Thyroid gland (tissue), 4 donors: ENCODE measurements around the gene KRTAP16-1.

Source experiments
- POLR2A ChIP-seq, 2 donors: fragments of 450-650 bp; IDR thresholded peaks; one replicate each; pipeline ENCODE4 v1.6.1; 2017; ENCODE audit warnings: antibody characterized with exemption in 2 of 2, mild to moderate bottlenecking in 2 of 2, moderate library complexity in 1 of 2
- TF ChIP-seq, protein P1 (sequence below), 6 experiments: fragments of 200-600 bp in 3 of 6; fragments of 450-650 bp in 3 of 6; sonication (generic) in 3 of 6; IDR thresholded peaks; one replicate each; pipeline ENCODE4 v1.5.1; 2016 to 2019; ENCODE audit warnings: antibody characterized with exemption in 6 of 6, mild to moderate bottlenecking in 2 of 6, inconsistent platforms in 1 of 6, moderate library complexity in 1 of 6

GRCh38 chr17:41329279-41329948, 20.3 kb upstream of the KRTAP16-1 start:
- TF ChIP-seq, protein P1, sequence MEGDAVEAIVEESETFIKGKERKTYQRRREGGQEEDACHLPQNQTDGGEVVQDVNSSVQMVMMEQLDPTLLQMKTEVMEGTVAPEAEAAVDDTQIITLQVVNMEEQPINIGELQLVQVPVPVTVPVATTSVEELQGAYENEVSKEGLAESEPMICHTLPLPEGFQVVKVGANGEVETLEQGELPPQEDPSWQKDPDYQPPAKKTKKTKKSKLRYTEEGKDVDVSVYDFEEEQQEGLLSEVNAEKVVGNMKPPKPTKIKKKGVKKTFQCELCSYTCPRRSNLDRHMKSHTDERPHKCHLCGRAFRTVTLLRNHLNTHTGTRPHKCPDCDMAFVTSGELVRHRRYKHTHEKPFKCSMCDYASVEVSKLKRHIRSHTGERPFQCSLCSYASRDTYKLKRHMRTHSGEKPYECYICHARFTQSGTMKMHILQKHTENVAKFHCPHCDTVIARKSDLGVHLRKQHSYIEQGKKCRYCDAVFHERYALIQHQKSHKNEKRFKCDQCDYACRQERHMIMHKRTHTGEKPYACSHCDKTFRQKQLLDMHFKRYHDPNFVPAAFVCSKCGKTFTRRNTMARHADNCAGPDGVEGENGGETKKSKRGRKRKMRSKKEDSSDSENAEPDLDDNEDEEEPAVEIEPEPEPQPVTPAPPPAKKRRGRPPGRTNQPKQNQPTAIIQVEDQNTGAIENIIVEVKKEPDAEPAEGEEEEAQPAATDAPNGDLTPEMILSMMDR (IDR thresholded peaks at IDR 0.05): peak; percentile 23 to 54 (median 36)
- TF ChIP-seq POLR2A (IDR thresholded peaks at IDR 0.05): no peak
